ENCODE data around the gene ITPR2. TPM values are rescaled to one million over a fixed set of nuclear protein-coding genes. Genes with fewer than 3 reads are reported as not detected.

The ITPR2 gene
- total RNA-seq, 4 donors from 2014 or later, result 32.6 to 49.8 (median 39.9) TPM

DNA sequence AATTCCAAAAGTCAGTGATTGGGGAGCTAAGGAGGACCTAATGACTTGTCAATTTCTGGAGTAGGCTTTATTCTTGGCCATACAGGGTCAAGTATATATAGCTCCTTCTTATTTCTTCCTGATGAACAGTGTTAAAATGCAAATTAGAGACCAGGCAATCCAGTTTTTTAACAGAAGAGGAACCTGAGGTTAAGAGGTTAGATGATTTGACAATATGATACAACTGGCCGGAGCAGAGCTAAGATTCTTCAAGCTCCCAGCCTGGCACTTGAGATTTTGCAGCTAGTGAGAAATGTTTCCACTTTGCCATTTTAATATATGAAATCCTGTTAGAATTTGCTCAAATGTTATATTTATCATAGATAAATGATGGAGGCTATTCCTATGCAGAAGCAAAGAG lies 433.6 kb downstream of the ITPR2 start:
- no peak for DNase-seq (ENCODE audit: low spot score in 2 of 2)
- WGBS, 2 donors, result 71 to 83% methylated on average over 1 of the region's 1 CpG
- Histone ChIP-seq H3K36me3 (peaks cover 0 to 25% (median 0%) of the 10 kb centered on the region in 3 donors), H3K27me3 (no peaks in the 10 kb centered on the region), H3K27ac (no peak overlapping the region), H3K9me3 (no peaks in the 10 kb centered on the region), H3K4me3 (no peak overlapping the region), H3K4me1 (no peaks in the 10 kb centered on the region)
- TF ChIP-seq CTCF (IDR thresholded peaks at IDR 0.05) (no peak), POLR2A (IDR thresholded peaks at IDR 0.05) (no peak), EP300 (IDR thresholded peaks at IDR 0.05) (no peak)

GRCh38 chr12:26396402-26396801 lies 436.6 kb downstream of the ITPR2 start:
- no peak overlapping the region for H3K4me3 ChIP-seq
- WGBS, 2 donors, result 88 to 91% methylated on average over 3 of the region's 3 CpGs
- peaks cover 0 to 26% (median 0%) of the 10 kb centered on the region in 3 donors for H3K36me3 ChIP-seq
- H3K27me3 ChIP-seq, result no peaks in the 10 kb centered on the region
- H3K4me1 ChIP-seq, result no peaks in the 10 kb centered on the region
- no peaks in the 10 kb centered on the region for H3K9me3 ChIP-seq
- DNase-seq (ENCODE audit: low spot score in 2 of 2), result no peak
- no peak overlapping the region for H3K27ac ChIP-seq
- no peak for TF ChIP-seq CTCF (IDR thresholded peaks at IDR 0.05)
- TF ChIP-seq POLR2A (IDR thresholded peaks at IDR 0.05), result no peak
- no peak for TF ChIP-seq EP300 (IDR thresholded peaks at IDR 0.05)

GRCh38 chr12:26389343-26389742 lies 443.7 kb downstream of the ITPR2 start:
- Histone ChIP-seq H3K27ac (no peak overlapping the region), H3K9me3 (no peaks in the 10 kb centered on the region), H3K4me3 (no peak overlapping the region), H3K27me3 (no peaks in the 10 kb centered on the region), H3K4me1 (no peaks in the 10 kb centered on the region), H3K36me3 (peaks cover 0 to 24% (median 0%) of the 10 kb centered on the region in 3 donors)
- 78 to 85% methylated on average over 1 of the region's 1 CpG for WGBS, 2 donors
- no peak for DNase-seq (ENCODE audit: low spot score in 2 of 2)
- TF ChIP-seq EP300 (IDR thresholded peaks at IDR 0.05), result no peak

- 52 to 79% methylated on average over 1 of the region's 1 CpG for WGBS, 2 donors
- Histone ChIP-seq H3K9me3 (no peaks in the 10 kb centered on the region), H3K27me3 (no peaks in the 10 kb centered on the region), H3K4me3 (no peak overlapping the region), H3K27ac (no peak overlapping the region), H3K36me3 (peaks cover 0 to 27% (median 0%) of the 10 kb centered on the region in 3 donors), H3K4me1 (no peaks in the 10 kb centered on the region)
- no peak for DNase-seq (ENCODE audit: low spot score in 2 of 2)
- TF ChIP-seq CTCF (IDR thresholded peaks at IDR 0.05) (no peak), POLR2A (IDR thresholded peaks at IDR 0.05) (no peak), EP300 (IDR thresholded peaks at IDR 0.05) (no peak)
Measured at GRCh38 chr12:26384536-26384935, 448.5 kb downstream of the ITPR2 start.

DNA sequence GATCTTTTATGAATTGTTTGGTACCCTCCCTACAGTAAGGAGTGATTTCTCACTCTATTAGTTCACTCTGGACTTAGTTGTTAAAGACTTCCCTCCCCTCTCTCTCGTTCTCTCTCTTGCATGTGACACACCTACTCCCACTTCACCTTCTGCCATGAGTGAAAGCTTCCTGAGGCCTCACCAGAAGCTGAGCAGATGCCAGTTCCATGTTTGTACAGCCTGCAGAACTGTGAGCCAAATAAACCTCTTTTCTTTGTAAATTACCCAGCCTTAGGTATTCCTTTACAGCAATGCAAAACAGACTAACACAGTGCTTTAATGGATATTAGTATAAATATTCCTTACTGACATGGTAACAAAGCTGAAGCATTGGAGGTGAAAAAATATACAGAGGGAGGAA lies 450.0 kb downstream of the ITPR2 start:
- H3K4me3 ChIP-seq, result no peak overlapping the region
- no peak overlapping the region for H3K27ac ChIP-seq
- TF ChIP-seq CTCF (IDR thresholded peaks at IDR 0.05) (no peak), EP300 (IDR thresholded peaks at IDR 0.05) (no peak), POLR2A (IDR thresholded peaks at IDR 0.05) (no peak)
- WGBS, 2 donors, result 94 to 100% methylated on average over 1 of the region's 1 CpG
- H3K36me3 ChIP-seq, result peaks cover 0 to 27% (median 0%) of the 10 kb centered on the region in 3 donors
- no peaks in the 10 kb centered on the region for H3K9me3 ChIP-seq
- no peaks in the 10 kb centered on the region for H3K27me3 ChIP-seq
- no peak for DNase-seq (ENCODE audit: low spot score in 2 of 2)
- H3K4me1 ChIP-seq, result no peaks in the 10 kb centered on the region

DNA sequence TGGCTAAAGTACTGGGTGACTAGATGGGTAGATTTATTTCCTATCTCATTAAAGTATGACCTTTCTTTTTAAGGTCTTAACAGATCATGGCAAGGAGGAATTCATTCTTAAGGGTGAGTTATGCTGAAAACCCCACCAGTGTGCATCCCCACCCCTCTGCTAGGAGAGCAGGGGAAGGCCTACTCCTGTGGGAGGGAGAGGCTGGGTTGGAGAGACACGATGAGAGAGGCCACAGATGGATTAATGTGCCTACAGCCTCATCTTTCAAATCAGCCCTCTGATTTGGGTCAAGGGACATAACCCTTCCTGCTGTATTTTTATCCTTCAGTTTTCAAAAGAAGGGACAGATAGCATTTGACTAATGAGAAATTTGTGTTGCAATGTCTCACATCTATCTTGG lies 452.1 kb downstream of the ITPR2 start:
- H3K36me3 ChIP-seq, result peaks cover 0 to 16% (median 0%) of the 10 kb centered on the region in 3 donors
- no peak for DNase-seq (ENCODE audit: low spot score in 2 of 2)
- no peak overlapping the region for H3K4me3 ChIP-seq
- no peak overlapping the region for H3K27ac ChIP-seq
- no peaks in the 10 kb centered on the region for H3K27me3 ChIP-seq
- no peaks in the 10 kb centered on the region for H3K9me3 ChIP-seq
- 34 to 60% methylated on average over 1 of the region's 1 CpG for WGBS, 2 donors
- H3K4me1 ChIP-seq, result no peaks in the 10 kb centered on the region
- TF ChIP-seq EP300 (IDR thresholded peaks at IDR 0.05) (no peak), CTCF (IDR thresholded peaks at IDR 0.05) (no peak), POLR2A (IDR thresholded peaks at IDR 0.05) (no peak)

All from tibial nerve (tissue), 4 donors.